ENCODE data around the gene PPP1R14D. TPM values are rescaled to one million over a fixed set of nuclear protein-coding genes. Genes with fewer than 3 reads are reported as not detected.
"Not testable (repeated sequence)": the region's sequence is repeated elsewhere in the genome, so short reads cannot be mapped to it uniquely, and the experiment has no call there.

PPP1R14D gene
- total RNA-seq, 4 donors from 2014 or later, result not detected

DNA sequence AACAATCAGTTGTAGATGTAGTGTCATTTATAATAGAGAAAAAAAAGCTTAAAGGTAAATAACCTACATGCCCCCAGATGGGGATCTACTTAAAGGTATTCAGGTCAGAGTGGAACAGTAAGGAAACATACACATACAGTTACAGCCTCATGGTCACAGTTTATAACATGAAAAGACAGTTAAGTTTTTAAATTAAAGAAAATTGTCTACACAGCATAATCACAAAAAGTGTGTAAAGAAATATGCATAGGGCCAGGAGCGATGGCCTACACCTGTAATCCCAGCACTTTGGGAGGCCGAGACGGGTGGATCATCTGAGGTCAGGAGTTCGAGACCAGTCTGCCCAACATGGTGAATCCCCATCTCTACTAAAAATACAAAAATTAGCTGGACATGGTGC lies 38.7 kb upstream of the PPP1R14D start:
- WGBS, result 96% methylated on average over 4 of the region's 4 CpGs
- H3K4me1 ChIP-seq, result peaks cover 0 to 4% (median 0%) of the 10 kb centered on the region in 4 donors
- no peak overlapping the region for H3K27ac ChIP-seq (replicated peaks in 1 of 4)
- intact Hi-C loops (cut with DNase I), result no loop called here
- no peaks in the 10 kb centered on the region for H3K36me3 ChIP-seq
- no peak overlapping the region for H3K4me3 ChIP-seq
- no peak for DNase-seq (ENCODE audit: extremely low spot score)
- H3K9me3 ChIP-seq, result no peaks in the 10 kb centered on the region
- peaks cover 0 to 41% (median 0%) of the 10 kb centered on the region in 4 donors for H3K27me3 ChIP-seq
- TF ChIP-seq POLR2AphosphoS5 (IDR thresholded peaks at IDR 0.05) (no peak), POLR2A (IDR thresholded peaks at IDR 0.05; ENCODE audit: low read depth) (no peak), EP300 (IDR thresholded peaks at IDR 0.05) (no peak)
- TF ChIP-seq, protein P1, sequence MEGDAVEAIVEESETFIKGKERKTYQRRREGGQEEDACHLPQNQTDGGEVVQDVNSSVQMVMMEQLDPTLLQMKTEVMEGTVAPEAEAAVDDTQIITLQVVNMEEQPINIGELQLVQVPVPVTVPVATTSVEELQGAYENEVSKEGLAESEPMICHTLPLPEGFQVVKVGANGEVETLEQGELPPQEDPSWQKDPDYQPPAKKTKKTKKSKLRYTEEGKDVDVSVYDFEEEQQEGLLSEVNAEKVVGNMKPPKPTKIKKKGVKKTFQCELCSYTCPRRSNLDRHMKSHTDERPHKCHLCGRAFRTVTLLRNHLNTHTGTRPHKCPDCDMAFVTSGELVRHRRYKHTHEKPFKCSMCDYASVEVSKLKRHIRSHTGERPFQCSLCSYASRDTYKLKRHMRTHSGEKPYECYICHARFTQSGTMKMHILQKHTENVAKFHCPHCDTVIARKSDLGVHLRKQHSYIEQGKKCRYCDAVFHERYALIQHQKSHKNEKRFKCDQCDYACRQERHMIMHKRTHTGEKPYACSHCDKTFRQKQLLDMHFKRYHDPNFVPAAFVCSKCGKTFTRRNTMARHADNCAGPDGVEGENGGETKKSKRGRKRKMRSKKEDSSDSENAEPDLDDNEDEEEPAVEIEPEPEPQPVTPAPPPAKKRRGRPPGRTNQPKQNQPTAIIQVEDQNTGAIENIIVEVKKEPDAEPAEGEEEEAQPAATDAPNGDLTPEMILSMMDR (IDR thresholded peaks at IDR 0.05), result no peak

DNA sequence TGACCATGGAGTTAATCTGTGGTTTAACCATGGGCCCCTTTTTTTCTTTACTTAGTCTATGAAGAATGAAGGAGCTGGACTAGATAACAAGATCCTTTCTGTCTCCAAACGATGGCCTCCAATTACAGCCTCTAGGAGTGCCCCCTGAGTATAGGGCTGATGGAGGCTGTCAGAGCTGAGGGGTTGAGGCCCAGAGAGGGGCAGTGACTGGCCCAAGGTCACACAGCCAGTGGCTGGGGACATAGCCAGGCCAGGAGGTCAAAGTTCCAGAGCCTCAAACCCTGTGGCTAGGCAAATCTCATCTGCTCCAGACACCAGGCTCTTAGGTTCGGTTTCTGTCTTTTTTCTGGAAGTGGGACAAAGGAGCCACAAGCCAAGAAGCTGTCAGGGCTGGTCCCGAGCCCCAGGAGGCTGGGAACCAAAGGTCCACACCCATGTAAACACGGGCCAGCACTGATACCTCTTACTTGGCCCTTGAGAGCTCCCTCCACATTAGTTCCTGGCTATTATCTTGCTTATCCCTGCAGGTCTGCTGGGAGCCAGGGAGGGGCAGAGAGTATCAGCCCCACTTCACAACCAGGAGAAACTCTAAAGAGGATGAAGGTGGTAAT lies 35.3 kb upstream of the PPP1R14D start:
- WGBS, result 56% methylated on average over 4 of the region's 4 CpGs
- intact Hi-C loops (cut with DNase I), result no loop called here
- TF ChIP-seq POLR2AphosphoS5 (IDR thresholded peaks at IDR 0.05) (no peak), EP300 (IDR thresholded peaks at IDR 0.05) (no peak), POLR2A (IDR thresholded peaks at IDR 0.05; ENCODE audit: low read depth) (no peak)
- TF ChIP-seq, protein P1 (IDR thresholded peaks at IDR 0.05), result no peak

DNA sequence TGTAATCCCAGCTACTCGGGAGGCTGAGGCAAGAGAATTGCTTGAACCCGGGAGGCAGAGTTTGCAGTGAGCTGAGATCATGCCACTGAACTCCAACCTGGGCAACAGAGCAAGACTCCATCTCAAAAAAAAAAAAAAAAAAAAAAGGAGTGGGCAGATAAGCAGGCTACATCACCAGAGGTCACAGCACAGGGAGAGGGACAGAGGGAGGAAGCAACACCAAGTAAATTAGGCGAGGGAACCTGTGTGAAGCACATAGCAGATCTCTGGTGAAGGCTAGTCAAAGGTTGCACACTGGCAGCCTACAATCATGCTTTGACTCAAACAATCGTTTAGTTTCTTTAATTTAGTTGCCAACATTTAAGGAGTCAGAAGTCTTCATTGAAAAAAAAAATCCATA lies 32.6 kb upstream of the PPP1R14D start:
- H3K4me3 ChIP-seq; H3K36me3 ChIP-seq; H3K27ac ChIP-seq (replicated peaks in 1 of 4); intact Hi-C loops (cut with DNase I); H3K9me3 ChIP-seq; DNase-seq (ENCODE audit: extremely low spot score): not testable (repeated sequence)
- WGBS, result 72% methylated on average over 4 of the region's 4 CpGs
- peaks cover 0 to 19% (median 6%) of the 10 kb centered on the region in 4 donors for H3K4me1 ChIP-seq
- H3K27me3 ChIP-seq, result peaks cover 0 to 40% (median 0%) of the 10 kb centered on the region in 4 donors

More for the DNA sequence above, 35.3 kb upstream of the PPP1R14D start:
- peaks cover 0 to 34% (median 0%) of the 10 kb centered on the region in 4 donors for H3K27me3 ChIP-seq
- peaks cover 0 to 9% (median 0%) of the 10 kb centered on the region in 4 donors for H3K4me1 ChIP-seq
- DNase-seq (ENCODE audit: extremely low spot score), result no peak
- no peak overlapping the region for H3K27ac ChIP-seq (replicated peaks in 1 of 4)
- no peaks in the 10 kb centered on the region for H3K9me3 ChIP-seq
- H3K4me3 ChIP-seq, result no peak overlapping the region
- no peaks in the 10 kb centered on the region for H3K36me3 ChIP-seq

DNA sequence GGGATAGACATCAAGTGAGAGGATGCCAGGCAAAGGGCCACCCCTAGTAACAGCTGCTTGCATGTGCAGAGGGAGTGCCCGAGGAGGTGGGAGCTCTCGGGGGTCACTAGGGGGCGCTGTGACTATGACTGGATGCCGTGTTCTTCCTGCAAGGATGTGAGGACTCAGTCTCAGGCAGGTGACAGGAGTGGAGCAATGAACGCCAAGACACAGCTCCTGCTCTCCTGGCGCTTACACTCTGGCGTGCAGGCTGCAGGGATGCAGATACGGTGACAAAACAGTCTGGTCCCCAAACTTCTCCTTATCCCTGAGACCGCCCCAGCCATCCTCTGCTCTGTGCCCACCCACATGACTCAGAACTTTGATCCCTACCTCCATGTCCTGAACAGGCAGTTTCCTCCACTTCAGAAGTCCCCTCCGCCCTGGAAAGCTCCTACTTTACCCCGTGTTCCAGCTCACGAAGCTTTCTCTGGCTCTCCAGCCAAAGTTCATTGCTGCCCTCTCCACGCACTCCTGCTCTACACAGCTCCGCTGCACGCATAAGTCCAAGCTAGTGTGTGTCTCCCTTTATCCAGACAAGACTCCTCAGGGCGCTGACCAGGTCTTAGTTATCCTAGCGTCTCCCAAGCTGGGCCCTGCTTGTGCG lies 30.8 kb upstream of the PPP1R14D start:
- peaks cover 0 to 51% (median 0%) of the 10 kb centered on the region in 4 donors for H3K27me3 ChIP-seq
- no peaks in the 10 kb centered on the region for H3K9me3 ChIP-seq
- H3K4me1 ChIP-seq, result peaks cover 0 to 19% (median 6%) of the 10 kb centered on the region in 4 donors
- H3K27ac ChIP-seq (replicated peaks in 1 of 4), result no peak overlapping the region
- H3K4me3 ChIP-seq, result no peak overlapping the region
- TF ChIP-seq, protein P1 (IDR thresholded peaks at IDR 0.05), result peak; percentile 48 to 64 (median 48)
- TF ChIP-seq EP300 (IDR thresholded peaks at IDR 0.05), result no peak
- 44% methylated on average over 18 of the region's 18 CpGs for WGBS
- no peaks in the 10 kb centered on the region for H3K36me3 ChIP-seq
- intact Hi-C loops (cut with DNase I), result loop anchor here (5.0 kb wide), 1 partner anchor 328 kb away; no protein-coding TSS in a partner anchor
- DNase-seq (ENCODE audit: extremely low spot score), result no peak

DNA sequence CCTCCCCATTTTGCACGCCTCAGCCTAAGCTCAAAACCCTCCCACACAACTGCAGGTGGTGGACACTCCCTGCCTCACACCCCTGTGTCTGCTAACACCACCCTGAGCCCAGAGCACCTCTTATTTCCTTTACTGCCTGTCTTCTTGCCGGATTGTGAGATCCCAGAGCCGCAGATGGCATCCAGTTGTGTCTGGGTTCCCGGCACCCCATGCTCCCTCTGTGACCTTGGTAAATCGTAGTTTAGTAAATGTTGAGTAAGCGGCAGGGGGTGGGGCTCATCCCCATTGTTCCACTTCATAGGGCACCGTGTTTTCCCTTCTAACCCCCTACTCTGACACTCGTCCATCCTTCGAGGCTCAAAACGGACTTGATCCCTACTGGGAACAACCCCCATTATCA lies 30.2 kb upstream of the PPP1R14D start:
- no peak overlapping the region for H3K4me3 ChIP-seq
- peaks cover 0 to 53% (median 0%) of the 10 kb centered on the region in 4 donors for H3K27me3 ChIP-seq
- H3K27ac ChIP-seq (replicated peaks in 1 of 4), result no peak overlapping the region
- H3K9me3 ChIP-seq, result no peaks in the 10 kb centered on the region
- WGBS, result 72% methylated on average over 10 of the region's 10 CpGs
- DNase-seq (ENCODE audit: extremely low spot score), result no peak
- TF ChIP-seq EP300 (IDR thresholded peaks at IDR 0.05) (no peak), POLR2AphosphoS5 (IDR thresholded peaks at IDR 0.05) (no peak), POLR2A (IDR thresholded peaks at IDR 0.05; ENCODE audit: low read depth) (no peak)
- TF ChIP-seq, protein P1 (IDR thresholded peaks at IDR 0.05), result no peak
- intact Hi-C loops (cut with DNase I), result loop anchor here (5.0 kb wide), 1 partner anchor 329 kb away; no protein-coding TSS in a partner anchor
- H3K36me3 ChIP-seq, result no peaks in the 10 kb centered on the region
- H3K4me1 ChIP-seq, result peaks cover 0 to 15% (median 6%) of the 10 kb centered on the region in 4 donors
